ENCODE data around the gene ARHGAP25. TPM values are rescaled to one million over a fixed set of nuclear protein-coding genes. Genes with fewer than 3 reads are reported as not detected.

The ARHGAP25 gene
- total RNA-seq, 4 donors from 2014 or later, result 3.1 to 11.4 (median 6.6) TPM

- H3K4me3 ChIP-seq, result no peak overlapping the region
- no peak overlapping the region for H3K27ac ChIP-seq
- no peaks in the 10 kb centered on the region for H3K27me3 ChIP-seq
- TF ChIP-seq POLR2A (IDR thresholded peaks at IDR 0.05), result no peak
- no peak for TF ChIP-seq CTCF (IDR thresholded peaks at IDR 0.05)
- no peak for DNase-seq
- no peaks in the 10 kb centered on the region for H3K9me3 ChIP-seq
- intact Hi-C loops (cut with DNase I; ENCODE audit: low total_unique reads), result no loop called here
- H3K36me3 ChIP-seq, result no peaks in the 10 kb centered on the region
- H3K4me1 ChIP-seq, result no peaks in the 10 kb centered on the region
Observed at GRCh38 chr2:68784188-68784587, 49.6 kb downstream of the ARHGAP25 start.

GRCh38 chr2:68784915-68785314, 50.3 kb downstream of the ARHGAP25 start:
- no peaks in the 10 kb centered on the region for H3K4me1 ChIP-seq
- no peak overlapping the region for H3K27ac ChIP-seq
- no peaks in the 10 kb centered on the region for H3K36me3 ChIP-seq
- H3K27me3 ChIP-seq, result no peaks in the 10 kb centered on the region
- H3K4me3 ChIP-seq, result no peak overlapping the region
- intact Hi-C loops (cut with DNase I; ENCODE audit: low total_unique reads), result no loop called here
- TF ChIP-seq POLR2A (IDR thresholded peaks at IDR 0.05) (no peak), CTCF (IDR thresholded peaks at IDR 0.05) (no peak)
- no peak for DNase-seq
- no peaks in the 10 kb centered on the region for H3K9me3 ChIP-seq

GRCh38 chr2:68787356-68787755, 52.7 kb downstream of the ARHGAP25 start:
- no peaks in the 10 kb centered on the region for H3K27me3 ChIP-seq
- H3K36me3 ChIP-seq, result no peaks in the 10 kb centered on the region
- no peak overlapping the region for H3K4me3 ChIP-seq
- intact Hi-C loops (cut with DNase I; ENCODE audit: low total_unique reads), result no loop called here
- TF ChIP-seq POLR2A (IDR thresholded peaks at IDR 0.05), result no peak
- TF ChIP-seq CTCF (IDR thresholded peaks at IDR 0.05), result no peak
- H3K4me1 ChIP-seq, result no peaks in the 10 kb centered on the region
- H3K27ac ChIP-seq, result no peak overlapping the region
- H3K9me3 ChIP-seq, result no peaks in the 10 kb centered on the region
- no peak for DNase-seq

GRCh38 chr2:68789603-68790002, 55.0 kb downstream of the ARHGAP25 start:
- no peaks in the 10 kb centered on the region for H3K9me3 ChIP-seq
- H3K4me3 ChIP-seq, result no peak overlapping the region
- H3K27me3 ChIP-seq, result no peaks in the 10 kb centered on the region
- no peaks in the 10 kb centered on the region for H3K36me3 ChIP-seq
- DNase-seq, result no peak
- intact Hi-C loops (cut with DNase I; ENCODE audit: low total_unique reads), result no loop called here
- no peak for TF ChIP-seq CTCF (IDR thresholded peaks at IDR 0.05)
- no peak for TF ChIP-seq POLR2A (IDR thresholded peaks at IDR 0.05)
- H3K4me1 ChIP-seq, result no peaks in the 10 kb centered on the region
- no peak overlapping the region for H3K27ac ChIP-seq

- H3K27ac ChIP-seq, result no peak overlapping the region
- H3K36me3 ChIP-seq, result no peaks in the 10 kb centered on the region
- H3K4me3 ChIP-seq, result no peak overlapping the region
- no peaks in the 10 kb centered on the region for H3K9me3 ChIP-seq
- TF ChIP-seq POLR2A (IDR thresholded peaks at IDR 0.05), result no peak
- TF ChIP-seq CTCF (IDR thresholded peaks at IDR 0.05), result no peak
- no peaks in the 10 kb centered on the region for H3K4me1 ChIP-seq
- H3K27me3 ChIP-seq, result no peaks in the 10 kb centered on the region
- DNase-seq, result no peak
- intact Hi-C loops (cut with DNase I; ENCODE audit: low total_unique reads), result no loop called here
Observed at GRCh38 chr2:68790600-68790999, 56.0 kb downstream of the ARHGAP25 start.
